ENCODE data around the gene SDC3.

The SDC3 gene

GRCh38 chr1:30888975-30889374 is 19.6 kb downstream of the SDC3 start:
- no peak for DNase-seq (ENCODE audit: low spot score)

- DNase-seq (ENCODE audit: low spot score) = peak; percentile 93
Observed at GRCh38 chr1:30888391-30888790, 20.2 kb downstream of the SDC3 start.

- DNase-seq (ENCODE audit: low spot score) = peak; percentile 70
Observed at GRCh38 chr1:30887485-30888315, 20.9 kb downstream of the SDC3 start.

DNA sequence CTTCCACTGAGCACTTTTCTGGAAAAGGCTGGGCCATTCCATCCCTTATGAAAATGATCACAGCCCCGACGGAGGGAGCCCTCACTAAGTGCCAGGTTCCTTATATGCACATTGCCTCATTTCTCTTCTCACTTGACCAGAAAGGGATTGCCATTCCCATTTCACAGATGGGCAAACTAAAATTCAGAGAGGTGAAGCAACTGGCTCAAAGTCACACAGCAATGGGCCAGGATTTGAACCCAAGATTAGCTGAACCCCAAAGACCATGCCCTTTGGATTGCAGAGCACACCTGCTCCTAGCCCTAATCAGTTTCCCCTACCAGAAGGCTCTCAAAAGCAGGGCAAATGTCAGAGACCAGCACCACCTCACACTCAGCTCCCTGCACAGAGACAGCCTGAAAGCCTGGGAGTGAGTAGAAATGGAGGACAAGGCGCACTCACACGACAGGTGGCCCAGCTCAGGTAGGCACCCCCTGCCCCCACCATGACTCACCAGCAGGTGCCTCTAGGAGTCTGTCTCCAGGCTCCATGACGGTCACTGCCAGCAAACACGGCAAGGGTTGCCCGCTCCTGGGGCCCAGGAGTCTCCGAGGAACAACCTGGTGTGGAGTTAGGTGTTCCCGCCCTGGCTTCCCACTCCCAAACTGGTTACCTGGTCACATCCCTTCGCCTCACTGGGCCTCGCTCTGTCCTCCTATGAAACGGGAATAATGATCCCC is 21.7 kb downstream of the SDC3 start:
- DNase-seq (ENCODE audit: low spot score) = no peak

DNA sequence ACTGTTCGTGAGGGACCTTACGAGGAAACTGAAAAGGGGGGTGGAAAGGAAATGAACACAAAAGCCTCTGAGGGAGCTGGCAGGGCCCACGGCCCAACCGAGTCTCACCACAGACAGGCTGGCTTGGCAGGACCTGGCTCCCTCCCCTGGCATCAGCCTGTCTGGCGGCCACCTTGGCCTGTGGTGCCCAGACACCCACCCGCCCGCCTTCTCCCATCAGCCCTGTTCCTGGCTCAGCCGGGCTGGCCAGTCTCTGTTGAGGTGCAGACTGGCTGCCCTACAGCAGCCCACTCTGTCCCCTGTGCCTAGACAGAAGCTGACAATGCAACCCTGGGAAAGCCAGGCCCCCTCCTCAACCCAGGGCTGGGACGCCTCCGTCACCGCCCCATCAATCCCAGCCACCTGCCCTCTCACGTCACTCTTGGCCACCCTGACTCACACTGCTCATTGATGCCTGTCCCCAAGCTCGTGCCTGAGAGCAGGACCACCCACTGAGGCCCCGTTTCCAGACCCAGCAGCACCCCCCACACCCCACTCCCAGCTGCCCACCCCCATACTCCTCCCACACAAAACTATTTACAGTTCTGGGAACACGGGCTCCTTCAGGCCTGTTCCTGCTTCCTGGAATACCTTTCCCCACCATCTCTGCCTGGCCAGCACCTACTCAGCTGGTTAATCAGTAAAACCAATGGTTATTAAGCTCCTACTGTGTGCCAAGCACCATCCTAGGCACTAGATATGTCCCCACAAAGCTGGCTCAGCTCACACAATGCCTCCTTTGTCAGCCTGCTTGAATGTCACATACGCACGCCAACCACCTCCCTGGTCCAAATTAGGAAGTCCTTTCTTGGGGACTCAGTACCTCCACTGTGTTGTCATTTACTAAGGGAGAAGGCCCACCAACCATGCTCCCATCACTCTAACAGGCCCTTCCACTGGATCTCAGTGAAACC is 22.7 kb downstream of the SDC3 start:
- no peak for DNase-seq (ENCODE audit: low spot score)

- no peak for DNase-seq (ENCODE audit: low spot score)
Observed at GRCh38 chr1:30884723-30885122, 23.8 kb downstream of the SDC3 start.

DNA sequence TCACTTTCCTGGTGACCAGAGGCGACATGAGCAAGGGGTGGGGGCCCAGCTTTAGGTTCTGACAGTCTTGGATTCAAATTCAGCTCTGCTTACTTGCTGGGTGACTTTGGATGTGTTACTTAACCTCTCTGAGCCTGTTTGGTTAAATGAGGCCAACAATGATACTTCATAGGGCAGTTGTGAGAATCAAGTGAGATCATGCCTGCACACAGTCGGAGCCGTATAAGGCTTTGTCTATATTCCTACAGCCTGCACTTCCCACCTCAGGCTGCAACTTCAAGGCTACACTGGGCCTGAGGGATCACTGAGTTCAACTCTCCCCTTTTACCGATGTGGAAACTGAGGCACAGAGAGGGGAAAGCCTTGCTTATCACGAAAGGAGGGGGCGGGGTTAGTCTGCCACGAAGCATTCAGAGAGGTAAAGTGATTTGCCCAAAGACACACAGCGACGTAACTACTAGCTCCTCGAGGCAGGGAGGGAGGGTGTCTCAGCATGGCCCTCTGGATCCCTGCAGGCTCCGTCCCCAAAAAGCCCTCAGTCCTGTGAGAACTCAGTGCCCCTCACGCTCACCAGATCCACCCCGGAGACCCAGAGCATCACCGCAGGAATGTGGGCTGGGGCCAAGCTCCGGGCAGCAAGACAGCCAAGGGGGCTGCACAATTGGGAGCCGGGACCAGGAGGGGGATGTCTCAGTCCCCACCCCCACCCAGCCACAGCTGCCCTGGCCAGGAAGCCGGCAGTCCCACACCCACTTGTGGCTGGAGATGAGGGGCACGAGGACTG is 25.0 kb downstream of the SDC3 start:
- no peak for DNase-seq (ENCODE audit: low spot score)

- DNase-seq (ENCODE audit: low spot score) = no peak
Observed at GRCh38 chr1:30882678-30883388, 25.7 kb downstream of the SDC3 start.

GRCh38 chr1:30881319-30882181 is 27.0 kb downstream of the SDC3 start:
- no peak for DNase-seq (ENCODE audit: low spot score)

GRCh38 chr1:30880678-30881318 is 27.8 kb downstream of the SDC3 start:
- no peak for DNase-seq (ENCODE audit: low spot score)

DNA sequence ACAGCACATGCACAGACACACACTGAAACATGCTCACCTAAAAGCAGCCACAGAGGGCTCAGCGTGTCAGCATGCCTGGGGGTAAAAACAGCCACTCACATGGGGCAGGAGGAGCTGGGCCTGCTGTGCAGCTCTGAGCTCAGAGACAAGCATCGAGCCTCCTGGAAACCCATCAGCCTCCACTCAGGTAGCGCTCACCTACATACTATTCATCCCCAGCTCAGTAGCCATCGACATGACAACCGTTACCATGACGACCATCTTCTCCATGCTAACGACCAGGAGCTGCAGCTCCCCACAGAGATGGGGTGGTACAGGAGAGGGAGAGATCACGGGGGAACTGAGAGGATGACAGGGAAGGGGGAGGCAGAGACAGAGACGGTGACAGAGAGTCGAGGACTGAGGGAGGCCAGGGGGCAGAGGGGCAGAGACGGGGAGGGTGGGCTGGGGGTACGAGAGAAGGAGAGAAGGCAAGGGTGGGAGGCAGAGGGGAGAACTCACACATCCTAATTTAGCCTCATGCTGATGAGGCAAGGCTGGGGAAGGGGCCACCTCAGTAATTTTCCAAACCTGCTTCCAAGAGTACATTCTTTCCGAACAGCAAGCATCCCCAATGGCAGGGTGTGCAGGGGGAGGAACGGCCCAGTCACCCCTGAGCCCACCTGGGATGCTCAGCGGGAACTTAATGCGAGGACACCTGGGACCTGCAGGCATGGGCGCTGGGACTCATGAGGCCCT is 28.4 kb downstream of the SDC3 start:
- no peak for DNase-seq (ENCODE audit: low spot score)

GRCh38 chr1:30879126-30879786 is 29.3 kb downstream of the SDC3 start:
- no peak for DNase-seq (ENCODE audit: low spot score)

DNA sequence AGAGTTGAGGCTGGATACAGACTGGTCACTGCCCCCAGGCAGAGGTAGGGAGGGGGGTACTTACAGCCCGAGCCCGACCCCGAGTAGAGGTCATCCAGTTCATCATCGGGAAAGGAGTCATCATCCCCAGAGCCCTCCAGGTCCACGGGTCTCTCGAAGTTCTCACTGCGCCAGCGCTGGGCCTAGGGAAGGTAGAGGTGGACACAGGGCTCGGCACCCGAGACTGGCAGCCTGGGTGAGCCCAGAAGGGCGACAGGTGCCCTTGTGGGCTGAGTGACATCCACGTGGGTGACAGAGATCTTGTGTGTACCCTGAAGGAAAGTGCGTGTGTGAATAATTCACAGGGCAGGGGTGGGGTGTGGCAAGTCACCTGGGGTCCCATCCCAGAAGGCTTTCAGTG is 30.0 kb downstream of the SDC3 start:
- no peak for DNase-seq (ENCODE audit: low spot score)

- DNase-seq (ENCODE audit: low spot score) = no peak
Observed at GRCh38 chr1:30878016-30878415, 30.5 kb downstream of the SDC3 start.

DNA sequence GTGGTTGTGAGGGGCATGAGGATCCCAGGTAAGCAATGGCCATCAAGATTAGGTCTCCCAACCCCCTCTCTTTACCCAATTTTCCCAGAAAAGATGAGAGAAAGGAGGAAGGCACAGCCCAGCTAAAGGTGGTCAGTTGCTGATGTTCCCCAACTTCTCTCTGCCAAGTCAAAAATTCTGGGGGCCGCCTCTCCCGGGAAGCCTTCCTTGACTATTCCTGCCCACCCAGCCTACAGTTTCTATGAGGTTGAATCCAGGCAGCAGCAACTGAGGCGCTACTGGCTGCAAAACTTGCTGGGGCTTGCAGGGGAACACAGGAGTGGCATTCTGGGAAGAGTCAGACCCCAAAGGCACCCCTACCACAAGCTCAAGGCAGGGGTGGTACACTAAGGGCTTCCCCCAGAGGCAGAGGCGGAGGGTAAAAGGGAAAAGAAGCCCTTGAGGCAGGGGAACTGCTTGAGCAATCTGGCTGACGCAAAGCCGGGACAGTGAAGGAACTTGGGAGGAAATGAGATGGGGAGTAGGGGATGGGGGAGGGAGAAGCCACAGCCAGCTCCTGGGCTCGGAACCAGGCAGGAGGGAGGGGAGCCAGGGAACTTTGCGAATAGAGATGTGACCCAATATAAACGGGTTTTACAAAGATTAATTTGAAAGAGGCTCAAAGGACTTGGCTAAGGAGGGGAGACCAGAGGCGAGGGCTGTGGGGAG is 31.2 kb downstream of the SDC3 start:
- peak; percentile 92 for DNase-seq (ENCODE audit: low spot score)

DNA sequence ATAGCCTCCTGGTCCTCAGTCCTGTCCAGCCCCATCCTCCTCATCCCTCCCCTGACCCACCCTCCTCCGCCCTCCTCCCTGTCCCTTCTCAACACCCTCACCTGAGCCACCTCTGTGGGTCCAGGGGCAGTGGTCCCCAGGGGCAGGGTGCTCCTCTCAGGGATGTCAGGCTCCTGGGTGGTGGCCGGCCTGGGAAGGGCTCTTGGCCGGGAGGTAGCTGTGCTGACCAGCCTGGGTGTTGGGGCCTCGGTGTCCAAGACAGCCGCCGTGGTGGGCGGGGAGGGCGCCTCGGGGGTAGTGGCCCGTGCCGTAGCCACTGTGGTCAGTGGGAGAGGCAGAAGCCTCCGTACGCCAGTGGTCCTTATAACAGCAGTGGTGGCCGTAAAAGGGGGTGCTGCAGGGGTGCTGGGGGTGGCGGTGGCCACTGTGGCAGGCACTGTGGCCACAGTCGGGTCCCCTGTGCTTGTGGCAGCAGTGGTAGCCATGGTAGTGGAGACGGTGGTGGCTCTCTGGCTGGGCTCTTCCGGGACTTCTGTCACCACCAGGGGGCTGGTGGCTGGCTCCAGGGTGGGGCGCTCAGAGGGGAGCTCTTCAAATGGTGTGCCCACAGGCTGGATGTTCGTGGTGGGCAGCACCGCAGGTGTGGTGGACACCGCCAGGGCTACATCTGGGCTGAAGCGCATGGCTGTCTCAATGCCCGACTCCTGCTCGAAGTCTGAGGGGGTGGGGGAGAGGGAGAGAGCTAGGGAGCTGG is 31.9 kb downstream of the SDC3 start:
- no peak for DNase-seq (ENCODE audit: low spot score)

GRCh38 chr1:30875916-30876315 is 32.6 kb downstream of the SDC3 start:
- no peak for DNase-seq (ENCODE audit: low spot score)

Data from AG20443 (cell line).